A549 treated with DMSO at 1 μM for 4 hours (cell line): ENCODE results near the gene ZNF446. TPM values are rescaled to one million over a fixed set of nuclear protein-coding genes. Genes with fewer than 3 reads are reported as not detected.

Source experiments
- total RNA-seq: library from RNA; stranded (reverse); fragments of 200-300 nt; extraction: Qiagen RNA extraction; gene quantifications from 5 replicates; pipeline ENCODE4 v1.2.3, GENCODE V29; 2022; ENCODE audit warnings: low read depth

The ZNF446 gene
- 11.7 to 14.6 TPM (median 13.1 TPM) in 5 replicates for total RNA-seq

GRCh38 chr19:58475714-58476497 lies at the start of gene ZNF446:
TSS of gene ZNF446 (plus strand) at chr19:58476352. CDS start at chr19:58477219, 867 bp downstream.

GRCh38 chr19:58439576-58440554 lies 36.3 kb upstream of the ZNF446 start, which contains the start of gene ZNF132:
TSS of gene ZNF132 (minus strand) at chr19:58440153. CDS start at chr19:58439821, 332 bp downstream.

DNA sequence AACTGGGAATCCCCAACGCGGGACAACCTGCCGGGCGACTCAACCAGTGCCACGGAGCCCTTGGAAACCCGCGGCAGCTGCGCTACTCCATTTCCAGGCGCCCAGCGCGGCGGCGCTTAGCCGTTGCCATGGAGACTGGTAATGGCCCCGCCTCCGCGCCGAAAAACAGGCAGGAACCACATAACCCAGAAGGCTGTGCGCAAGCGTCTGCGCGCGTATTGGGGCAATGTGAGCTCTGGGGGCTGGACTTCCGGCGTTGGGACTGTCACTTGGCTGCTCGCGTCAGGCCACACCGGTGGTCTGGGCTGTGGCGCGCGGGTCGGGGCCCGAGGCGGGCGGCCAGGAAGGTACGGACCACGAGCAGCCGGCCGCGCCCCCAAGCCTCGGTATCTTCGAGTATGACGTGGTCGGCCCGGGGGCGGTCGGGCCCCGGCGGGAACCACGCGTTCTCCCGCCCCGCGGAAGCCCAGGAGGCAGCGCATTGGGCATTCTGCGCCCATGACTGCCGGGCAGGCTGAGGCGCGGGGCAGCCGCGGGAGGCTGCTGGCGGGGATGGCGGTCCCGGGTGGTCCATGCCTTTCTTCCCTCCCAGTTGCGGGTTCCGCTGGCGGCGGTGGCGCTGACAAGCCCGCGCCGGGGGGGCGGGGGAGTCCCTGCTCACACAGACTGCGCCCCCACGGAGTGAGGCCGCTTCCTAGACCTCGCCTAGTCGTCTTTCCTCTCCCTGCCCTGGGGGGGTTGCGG lies 24.6 kb upstream of the ZNF446 start, which contains the start of gene ZNF324B:
Gene ZNF324B (plus strand): TSS at position 265 of the 744 bp plus-strand sequence. CDS start 2,080 bp downstream, outside the sequence.

GRCh38 chr19:58466760-58467589 lies 9.2 kb upstream of the ZNF446 start, which contains the start of gene ZNF324:
TSS of gene ZNF324 (plus strand) at chr19:58467080. CDS start at chr19:58469186, 2,106 bp downstream.

DNA sequence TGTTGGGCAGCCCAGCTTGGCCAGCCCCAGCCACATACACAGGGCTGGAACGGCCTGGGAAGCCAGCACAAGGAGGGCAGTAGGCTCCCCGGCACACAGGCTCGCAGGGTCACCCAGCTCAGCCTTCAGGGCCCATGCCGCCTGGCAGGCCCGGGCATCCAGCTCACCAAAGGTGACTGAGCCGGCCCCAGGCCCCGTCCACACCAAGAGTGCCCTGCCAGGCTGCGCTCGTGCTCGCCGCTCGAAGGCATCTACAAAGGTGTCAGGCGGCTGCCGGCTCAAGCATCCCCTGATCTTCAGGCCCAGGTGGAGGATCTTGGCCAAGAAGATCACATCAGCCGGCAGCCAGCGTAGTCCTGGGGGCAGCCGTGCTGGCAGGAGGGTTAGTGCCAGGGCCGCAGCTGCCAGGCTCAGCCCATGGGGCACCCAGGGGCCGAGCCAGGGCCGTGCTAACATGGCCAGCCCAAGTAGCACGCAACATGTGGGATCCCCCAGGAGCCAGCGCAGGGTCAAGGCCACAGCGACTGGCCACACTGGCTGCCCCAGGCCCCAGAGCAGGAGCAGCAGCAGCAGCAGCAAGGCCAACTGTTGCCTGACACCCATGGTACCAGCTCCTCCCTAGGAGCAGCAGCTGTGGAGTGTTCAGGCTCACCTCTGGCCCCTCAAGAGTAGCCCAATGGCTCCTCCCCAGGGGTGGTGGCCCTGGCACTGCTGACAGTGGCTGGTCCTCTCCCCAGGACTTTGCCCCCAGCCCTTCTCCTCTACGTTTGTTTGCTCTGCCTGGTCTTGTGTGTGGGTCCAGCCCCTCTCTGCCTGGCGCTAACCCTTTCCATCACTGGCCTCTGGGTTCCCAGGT lies 35.4 kb downstream of the ZNF446 start, which contains the start of gene SLC27A5:
Gene SLC27A5 (minus strand): TSS at position 640 of the 856 bp plus-strand sequence. CDS start 37 bp downstream, at position 603.

DNA sequence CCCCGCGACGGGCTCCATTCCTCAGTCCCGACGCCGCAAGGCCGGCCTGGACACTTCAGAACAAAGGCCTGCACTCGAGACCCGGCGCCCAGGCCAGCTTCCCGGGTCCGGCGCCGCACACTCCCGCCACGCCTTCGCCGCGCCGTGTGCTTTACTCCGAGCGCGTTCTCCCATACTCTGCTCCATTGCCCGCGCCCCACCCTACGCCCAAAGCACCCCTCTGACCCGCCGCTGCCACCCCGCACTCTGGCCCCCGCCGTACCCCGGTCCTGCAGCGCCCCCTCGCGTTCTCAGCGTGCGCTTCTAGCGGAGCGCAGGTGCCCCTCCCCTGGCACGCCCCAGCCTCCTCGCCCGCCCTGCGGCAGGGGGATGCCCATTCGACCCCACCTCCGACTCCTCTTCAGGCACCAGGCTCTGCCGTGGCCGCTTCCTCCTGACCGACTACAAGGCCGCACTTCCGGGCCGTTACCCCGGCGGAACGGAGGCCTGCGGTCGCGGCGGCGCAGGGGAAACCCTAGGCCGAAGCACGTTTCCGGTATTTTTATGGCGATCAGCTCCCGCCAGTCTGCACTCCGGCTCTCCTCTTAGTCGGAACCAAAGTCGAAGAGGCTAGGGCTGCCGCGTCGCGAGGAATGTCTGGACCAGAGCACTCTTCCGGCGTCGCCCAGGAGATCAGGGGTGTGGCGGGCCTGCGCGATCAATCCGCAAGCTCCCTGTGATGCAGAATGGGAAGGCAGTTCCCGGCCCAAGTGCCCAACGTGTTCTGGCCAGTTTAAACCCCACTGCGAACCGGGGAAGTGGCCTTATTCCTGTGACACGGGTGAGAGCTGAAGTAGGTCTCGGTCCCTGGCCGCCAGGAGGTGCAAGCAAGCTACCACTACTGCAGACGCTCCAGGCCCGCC lies 43.5 kb downstream of the ZNF446 start, which contains the start of gene ZBTB45:
Gene ZBTB45 (minus strand): TSS at position 456 of the 902 bp plus-strand sequence. CDS start 2,137 bp downstream, outside the sequence.

Other genes starting within 250 kb of the ZNF446 start
- 11.6 to 24.4 TPM (median 19.0 TPM) in 5 replicates for gene ZNF544, start 247.4 kb upstream of the ZNF446 start, total RNA-seq
- 1.3 to 1.5 TPM (median 1.3 TPM) in 5 replicates for gene ZNF8, start 197.4 kb upstream of the ZNF446 start, total RNA-seq
- gene ERVK3-1, start 171.0 kb upstream of the ZNF446 start, total RNA-seq = 90.7 to 110 TPM (median 98.8 TPM) in 5 replicates
- 2.1 to 3.3 TPM (median 2.9 TPM) in 5 replicates for gene ZSCAN22, start 149.4 kb upstream of the ZNF446 start, total RNA-seq
- 9.9 to 13.7 TPM (median 12.2 TPM) in 5 replicates for gene A1BG, start 122.9 kb upstream of the ZNF446 start, total RNA-seq
- gene ZNF497, start 113.6 kb upstream of the ZNF446 start, total RNA-seq = 0.80 to 1.7 TPM (median 1.5 TPM) in 5 replicates
- 1.1 to 1.5 TPM (median 1.2 TPM) in 5 replicates for gene ZNF837, start 95.3 kb upstream of the ZNF446 start, total RNA-seq
- gene RPS5, start 89.1 kb upstream of the ZNF446 start, total RNA-seq = 2,263 to 2,574 TPM (median 2,501 TPM) in 5 replicates
- 0.13 to 0.22 TPM in 2 of 5 replicates, not detected in the others for gene RNF225, start 80.7 kb upstream of the ZNF446 start, total RNA-seq
- gene ZNF584, start 67.7 kb upstream of the ZNF446 start, total RNA-seq = 18.6 to 22.4 TPM (median 18.8 TPM) in 5 replicates
- 0.07 to 0.16 TPM (median 0.08 TPM) in 4 of 5 replicates, not detected in the other for gene ZNF132, start 36.2 kb upstream of the ZNF446 start, total RNA-seq
- 7.4 to 8.4 TPM (median 7.8 TPM) in 5 replicates for gene ZNF324B, start 24.7 kb upstream of the ZNF446 start, total RNA-seq
- gene ZNF324, start 9.3 kb upstream of the ZNF446 start, total RNA-seq = 9.1 to 11.9 TPM (median 9.7 TPM) in 5 replicates
- 24.4 to 34.2 TPM (median 28.6 TPM) in 5 replicates for gene SLC27A5, start 35.6 kb downstream of the ZNF446 start, total RNA-seq
- gene ZBTB45, start 43.5 kb downstream of the ZNF446 start, total RNA-seq = 11.6 to 19.5 TPM (median 16.8 TPM) in 5 replicates
- gene TRIM28, start 67.7 kb downstream of the ZNF446 start, total RNA-seq = 659 to 835 TPM (median 753 TPM) in 5 replicates
- gene CHMP2A, start 78.8 kb downstream of the ZNF446 start, total RNA-seq = 183 to 204 TPM (median 191 TPM) in 5 replicates
- 135 to 153 TPM (median 147 TPM) in 5 replicates for gene UBE2M, start 82.3 kb downstream of the ZNF446 start, total RNA-seq
- 12.5 to 18.1 TPM (median 16.9 TPM) in 5 replicates for gene MZF1, start 97.0 kb downstream of the ZNF446 start, total RNA-seq